Measurements from ENCODE around the gene IMMP2L.
"Not testable (repeated sequence)": the region's sequence is repeated elsewhere in the genome, so short reads cannot be mapped to it uniquely, and the experiment has no call there.

IMMP2L gene

GRCh38 chr7:110664803-110665202 lies 897.5 kb downstream of the IMMP2L start:
- no peak for DNase-seq

GRCh38 chr7:110660637-110661036 lies 901.7 kb downstream of the IMMP2L start:
- not testable (repeated sequence) for DNase-seq

- DNase-seq: no peak
Observed at GRCh38 chr7:110650328-110650727, 912.0 kb downstream of the IMMP2L start.

GRCh38 chr7:110647266-110647665 lies 915.0 kb downstream of the IMMP2L start:
- no peak for DNase-seq

GRCh38 chr7:110646804-110647203 lies 915.5 kb downstream of the IMMP2L start:
- DNase-seq: no peak

- no peak for DNase-seq
Observed at GRCh38 chr7:110645616-110646015, 916.7 kb downstream of the IMMP2L start.

- no peak for DNase-seq
Observed at GRCh38 chr7:110645060-110645459, 917.2 kb downstream of the IMMP2L start.

- no peak for DNase-seq
Observed at GRCh38 chr7:110637252-110637651, 925.0 kb downstream of the IMMP2L start.

GRCh38 chr7:110633313-110633712 lies 929.0 kb downstream of the IMMP2L start:
- DNase-seq: no peak

GRCh38 chr7:110626414-110626813 lies 935.9 kb downstream of the IMMP2L start:
- DNase-seq: no peak

- DNase-seq: no peak
Observed at GRCh38 chr7:110625294-110625693, 937.0 kb downstream of the IMMP2L start.

- no peak for DNase-seq
Observed at GRCh38 chr7:110623436-110623835, 938.9 kb downstream of the IMMP2L start.

- DNase-seq: no peak
Observed at GRCh38 chr7:110621289-110621688, 941.0 kb downstream of the IMMP2L start.

GRCh38 chr7:110620110-110620735 lies 942.1 kb downstream of the IMMP2L start:
- DNase-seq: no peak
